Limb (tissue), 2 donors: Measurements from ENCODE around the gene RARS1.
"Not testable (repeated sequence)": the region's sequence is repeated elsewhere in the genome, so short reads cannot be mapped to it uniquely, and the experiment has no call there.

Experiments
- DNase-seq, 2 donors: peaks; one replicate each; pipeline ENCODE4 v3.0.0-alpha.2; 2016; ENCODE audit errors: extremely low spot score in 2 of 2

RARS1 gene

GRCh38 chr5:168480601-168481000 lies 5.7 kb upstream of the RARS1 start:
- no peak for DNase-seq

DNA sequence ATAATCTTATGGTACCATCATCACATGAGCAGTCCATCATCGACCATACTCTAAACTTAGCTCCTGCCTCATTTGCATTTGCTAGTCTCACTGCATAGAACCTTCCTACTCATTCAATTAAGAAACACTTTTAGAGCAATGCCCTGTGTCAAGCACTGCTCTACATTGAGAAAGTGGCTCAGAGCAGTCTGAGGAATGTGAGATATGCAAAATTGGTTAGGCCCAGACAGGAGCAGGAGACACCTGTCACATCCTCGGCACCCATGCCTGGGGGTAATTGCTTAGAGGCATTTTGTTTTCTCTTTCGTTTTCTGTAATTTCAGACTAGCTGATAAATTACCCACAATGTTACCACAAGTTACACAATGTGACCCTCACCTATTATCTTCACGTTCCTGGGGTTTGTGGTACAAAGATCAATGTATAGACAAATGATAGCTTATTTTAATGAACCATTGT lies 4.9 kb upstream of the RARS1 start:
- no peak for DNase-seq

- no peak for DNase-seq
Observed at GRCh38 chr5:168482361-168482760, 3.9 kb upstream of the RARS1 start.

- no peak for DNase-seq
Observed at GRCh38 chr5:168489059-168489458, 2.8 kb downstream of the RARS1 start.

- no peak for DNase-seq
Observed at GRCh38 chr5:168494057-168494555, 7.8 kb downstream of the RARS1 start.

GRCh38 chr5:168502563-168503237 lies 16.4 kb downstream of the RARS1 start:
- DNase-seq, result no peak

DNA sequence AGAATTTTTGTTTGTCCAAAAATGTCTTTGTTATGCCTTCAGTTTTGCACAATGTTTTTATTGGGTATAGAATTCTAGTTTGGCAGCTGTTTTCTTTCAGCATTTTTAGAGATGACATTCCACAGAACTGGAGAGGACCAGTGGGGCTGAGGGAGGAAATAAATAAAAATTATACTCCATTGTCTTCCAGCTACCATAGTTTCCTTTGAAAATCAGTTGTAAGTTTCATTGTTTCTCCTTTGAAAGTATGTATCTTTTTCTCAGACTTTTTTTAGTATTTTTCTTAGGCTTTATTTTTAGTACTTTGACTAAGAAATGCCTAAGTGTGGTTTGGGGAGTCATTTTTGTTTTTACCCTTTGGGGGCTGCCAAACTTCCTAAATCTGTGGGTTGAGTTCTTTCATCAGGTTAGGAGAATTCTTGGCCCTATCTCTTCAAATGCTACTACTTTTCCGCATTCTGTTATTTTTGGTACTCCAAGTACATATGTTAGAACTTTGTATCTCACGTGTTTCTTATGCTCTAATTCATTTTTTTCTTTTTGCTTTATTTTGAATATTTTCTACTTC lies 27.7 kb downstream of the RARS1 start:
- no peak for DNase-seq

DNA sequence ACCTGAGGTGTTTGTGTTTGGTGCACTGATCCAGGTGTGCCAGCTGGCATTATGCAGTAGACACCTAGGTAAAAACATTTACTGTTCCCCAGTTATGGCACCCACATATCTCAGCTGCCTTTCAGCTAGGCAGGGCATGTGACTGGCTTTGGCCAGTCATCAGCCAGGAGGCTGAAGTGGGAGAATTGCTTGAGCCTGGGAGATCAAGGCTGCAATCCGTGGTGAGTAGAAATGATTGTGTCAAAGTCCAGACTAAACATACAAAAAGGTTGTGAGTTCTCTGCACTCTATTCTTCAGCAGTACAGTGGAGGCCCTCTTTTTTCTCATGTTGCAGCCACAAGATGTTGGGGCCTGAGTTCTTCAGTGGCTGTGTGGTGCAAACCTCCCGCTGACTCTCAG lies 39.6 kb downstream of the RARS1 start:
- no peak for DNase-seq

DNA sequence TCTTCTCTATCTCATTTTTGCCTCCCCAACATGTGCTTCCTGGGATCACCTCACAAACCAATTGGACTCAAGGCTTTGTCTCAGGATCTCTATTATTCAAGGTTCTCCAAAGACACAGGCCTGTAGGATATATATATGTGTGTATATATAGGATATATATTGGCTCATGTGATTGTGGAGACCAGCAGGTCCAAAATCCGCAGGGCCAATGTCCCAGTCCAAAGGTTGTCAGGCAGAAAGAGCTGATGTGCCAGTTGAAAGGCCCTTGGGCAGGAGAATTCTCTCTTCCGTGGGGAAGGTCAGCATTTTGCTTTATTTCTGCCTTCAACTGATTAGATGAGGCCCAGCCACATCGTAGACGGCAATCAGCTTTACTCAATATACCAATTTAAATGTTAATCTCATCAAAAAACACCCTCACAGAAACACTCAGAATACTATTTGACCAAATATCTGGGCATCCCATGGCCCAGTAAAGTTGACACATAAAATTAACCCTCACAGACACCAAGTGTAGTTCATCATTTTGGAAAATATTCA lies 41.6 kb downstream of the RARS1 start:
- DNase-seq, result no peak

GRCh38 chr5:168528521-168529373 lies 42.5 kb downstream of the RARS1 start, which contains the start of gene FBLL1:
FBLL1 (plus strand) TSS chr5:168529305; CDS start chr5:168529505, 200 bp downstream.
- DNase-seq, result peak; percentile 20 to 76

- peak in 1 of 2 donors; percentile 48 for DNase-seq
Observed at GRCh38 chr5:168529374-168530234, 43.3 kb downstream of the RARS1 start.

- no peak for DNase-seq
Observed at GRCh38 chr5:168530621-168531150, 44.4 kb downstream of the RARS1 start.

- DNase-seq, result no peak
Observed at GRCh38 chr5:168531191-168531590, 44.9 kb downstream of the RARS1 start.

- peak in 1 of 2 donors; percentile 43 for DNase-seq
Observed at GRCh38 chr5:168531987-168532864, 46.0 kb downstream of the RARS1 start.

DNA sequence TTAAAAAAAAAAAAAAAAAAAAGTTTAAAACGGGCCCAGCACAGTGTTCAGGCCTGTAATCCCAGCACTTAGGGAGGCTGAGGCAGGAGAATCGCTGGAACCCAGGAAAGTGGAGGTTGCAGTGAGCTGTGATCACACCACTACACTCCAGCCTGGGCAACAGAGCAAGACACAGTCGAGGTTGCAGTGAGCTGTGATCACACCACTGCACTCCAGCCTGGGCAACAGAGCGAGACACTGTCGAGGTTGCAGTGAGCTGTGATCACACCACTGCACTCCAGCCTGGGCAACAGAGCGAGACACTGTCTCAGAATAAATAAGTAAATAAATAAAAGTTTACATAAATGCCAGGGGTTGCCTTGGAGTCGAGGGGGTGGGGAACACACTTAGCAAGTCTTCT lies 48.1 kb downstream of the RARS1 start:
- not testable (repeated sequence) for DNase-seq

DNA sequence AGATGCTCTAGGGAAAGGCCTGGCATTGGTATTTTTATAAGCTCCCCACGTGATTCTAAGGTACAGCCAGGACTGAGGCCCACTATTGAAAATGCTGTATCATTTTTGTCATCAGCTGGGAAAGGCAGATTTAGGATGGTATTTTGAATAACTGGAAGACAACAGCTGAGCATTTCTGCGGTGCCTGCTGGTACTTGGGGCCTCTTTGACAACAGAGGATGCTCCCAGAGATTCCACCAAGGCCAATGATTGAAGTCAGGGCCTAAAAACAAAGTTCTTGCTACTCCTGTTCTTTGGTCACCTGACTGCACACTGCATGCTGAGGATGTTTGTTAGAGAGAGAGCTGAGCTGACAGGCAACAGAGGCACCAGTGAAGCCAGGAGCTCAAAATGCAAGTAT lies 50.9 kb downstream of the RARS1 start:
- DNase-seq, result no peak

GRCh38 chr5:168549554-168549953 lies 63.3 kb downstream of the RARS1 start:
- DNase-seq, result no peak

DNA sequence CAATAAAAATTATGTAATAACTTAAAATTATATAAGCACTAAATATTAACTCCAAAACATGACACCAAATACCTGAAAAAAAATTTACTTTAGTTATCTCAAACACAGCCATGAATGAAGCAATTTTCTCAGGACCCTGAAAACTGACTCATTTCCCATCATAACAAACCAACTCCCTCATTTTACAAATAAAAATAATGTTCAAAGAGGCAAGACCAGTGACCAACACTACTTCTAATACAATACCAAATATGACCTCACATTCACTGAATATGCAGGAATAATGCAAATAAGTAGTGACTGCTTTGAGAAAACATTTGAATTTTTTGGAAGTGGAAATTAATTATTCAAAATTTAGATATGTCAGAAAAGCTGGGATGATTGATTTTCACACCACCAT lies 64.4 kb downstream of the RARS1 start:
- DNase-seq, result no peak

DNA sequence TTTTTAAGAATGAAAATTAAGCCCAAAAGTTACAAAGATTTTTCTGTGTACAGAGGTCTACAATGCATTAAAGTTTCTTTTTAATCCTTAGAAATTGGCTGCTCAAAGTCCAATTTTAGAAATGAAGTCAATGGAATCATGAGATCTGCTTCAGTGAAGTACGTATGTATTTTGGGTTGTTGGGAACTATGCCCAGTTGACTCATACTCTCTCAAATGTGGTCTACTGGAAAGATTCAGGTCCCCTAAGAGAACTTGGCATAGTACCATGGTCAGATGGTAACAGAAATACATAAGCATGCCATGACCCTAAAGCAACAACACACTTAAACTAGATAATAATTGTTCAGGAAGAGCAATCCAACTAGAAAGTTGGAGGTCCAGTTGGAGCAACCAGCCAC lies 65.9 kb downstream of the RARS1 start:
- DNase-seq, result no peak
